HFFc6 (cell line): ENCODE results near the gene MAPK12. TPM values are rescaled to one million over a fixed set of nuclear protein-coding genes. Genes with fewer than 3 reads are reported as not detected.
A peak's percentile ranks its signal among the peaks of the same experiment; 100 is the strongest.

Experiments
- DNase-seq: peaks from one replicate; pipeline ENCODE4 v3.0.0-alpha.2; 2018
- H3K27ac Mint-ChIP-seq: 2 replicates; pipeline ENCODE4 v1.8.0; 2020; ENCODE audit warnings: mild to moderate bottlenecking, mixed read lengths
- H3K27me3 Mint-ChIP-seq: 2 replicates; pipeline ENCODE4 v1.8.0; 2021; ENCODE audit warnings: mild to moderate bottlenecking, moderate library complexity, mixed read lengths; ENCODE audit not compliant: insufficient read depth
- H3K36me3 Mint-ChIP-seq: 2 replicates; pipeline ENCODE4 v1.8.0; 2021; ENCODE audit warnings: low read depth, mixed read lengths
- H3K4me1 Mint-ChIP-seq: 2 replicates; pipeline ENCODE4 v1.8.0; 2020; ENCODE audit warnings: low read depth, mixed read lengths
- H3K4me3 Mint-ChIP-seq: 2 replicates; pipeline ENCODE4 v1.8.0; 2020; ENCODE audit warnings: mild to moderate bottlenecking, moderate library complexity, mixed read lengths
- H3K9me3 Mint-ChIP-seq: 2 replicates; pipeline ENCODE4 v1.8.0; 2020; ENCODE audit warnings: mild to moderate bottlenecking, mixed read lengths
- CTCF ChIP-seq: fragments of 200-600 bp; sonication (generic); IDR thresholded peaks from 2 replicates; pipeline ENCODE4 v1.5.0; 2021; ENCODE audit warnings: antibody characterized with exemption, mild to moderate bottlenecking
- total RNA-seq, 6 experiments: library from RNA; stranded (reverse); fragmentation: NEBNext Ultra II Directional; extraction: Animal tissue kit (Norgen Biotek cat#: 25700); gene quantifications; 2 replicates in 1 of 6; 3 replicates in 5 of 6; pipeline ENCODE4 v1.2.3, GENCODE V29; 2021

The MAPK12 gene
- total RNA-seq, 6 experiments from 2014 or later, result 31.4 to 39.5 (median 34.1) TPM

GRCh38 chr22:50243685-50244419, 17.6 kb downstream of the MAPK12 start:
- peaks cover 11% of the 10 kb centered on the region for H3K27me3 Mint-ChIP-seq
- no peak for DNase-seq
- no peaks in the 10 kb centered on the region; the same call in 1 of the 2 replicates for H3K9me3 Mint-ChIP-seq
- no peak for TF ChIP-seq CTCF
- H3K27ac Mint-ChIP-seq, result peak overlapping the region; percentile 92
- peaks cover 41% of the 10 kb centered on the region for H3K4me1 Mint-ChIP-seq
- peak overlapping the region; percentile 89 for H3K4me3 Mint-ChIP-seq
- peaks cover 18% of the 10 kb centered on the region for H3K36me3 Mint-ChIP-seq

GRCh38 chr22:50242406-50242949, 19.0 kb downstream of the MAPK12 start:
- Mint-ChIP-seq H3K36me3 (peaks cover 18% of the 10 kb centered on the region), H3K4me1 (peaks cover 35% of the 10 kb centered on the region), H3K27ac (peak overlapping the region; percentile 46; the same call in 1 of the 2 replicates), H3K4me3 (peak overlapping the region; percentile 89), H3K9me3 (no peaks in the 10 kb centered on the region; the same call in 1 of the 2 replicates), H3K27me3 (peaks cover 8% of the 10 kb centered on the region)
- DNase-seq, result no peak
- no peak for TF ChIP-seq CTCF

- Mint-ChIP-seq H3K4me1 (peaks cover 27% of the 10 kb centered on the region), H3K27ac (no peak overlapping the region), H3K36me3 (peaks cover 29% of the 10 kb centered on the region), H3K27me3 (peaks cover 3% of the 10 kb centered on the region), H3K4me3 (no peak overlapping the region), H3K9me3 (no peaks in the 10 kb centered on the region)
- DNase-seq, result no peak
- no peak for TF ChIP-seq CTCF
These were observed 22.7 kb downstream of the MAPK12 start for GRCh38 chr22:50238755-50239154.

- Mint-ChIP-seq H3K4me3 (no peak overlapping the region; the same call in 1 of the 2 replicates), H3K4me1 (peaks cover 12% of the 10 kb centered on the region), H3K36me3 (peaks cover 24% of the 10 kb centered on the region), H3K9me3 (no peaks in the 10 kb centered on the region), H3K27ac (no peak overlapping the region), H3K27me3 (no peaks in the 10 kb centered on the region; the same call in 1 of the 2 replicates)
- no peak for DNase-seq
- TF ChIP-seq CTCF, result peak; percentile 79
These were observed 24.6 kb downstream of the MAPK12 start for GRCh38 chr22:50236731-50237409.

GRCh38 chr22:50233223-50233622, 28.3 kb downstream of the MAPK12 start:
- H3K4me1 Mint-ChIP-seq, result no peaks in the 10 kb centered on the region
- TF ChIP-seq CTCF, result no peak
- no peak for DNase-seq
- no peak overlapping the region for H3K27ac Mint-ChIP-seq
- H3K36me3 Mint-ChIP-seq, result peaks cover 30% of the 10 kb centered on the region
- no peak overlapping the region for H3K4me3 Mint-ChIP-seq
- no peaks in the 10 kb centered on the region for H3K9me3 Mint-ChIP-seq
- no peaks in the 10 kb centered on the region; the same call in 1 of the 2 replicates for H3K27me3 Mint-ChIP-seq
